Smooth muscle cell (in vitro differentiated cells): ENCODE data around the gene ZNF836. TPM values are rescaled to one million over a fixed set of nuclear protein-coding genes. Genes with fewer than 3 reads are reported as not detected.
A peak's percentile ranks its signal among the peaks of the same experiment; 100 is the strongest.

Source experiments
- DNase-seq: peaks from one replicate; lab custom pipeline; 2025; ENCODE audit not compliant: unreplicated experiment; lab: John Stamatoyannopoulos, UW
- H2AFZ ChIP-seq: fragments of 200-600 bp; sonication (generic); 2 replicates; pipeline ENCODE4 v1.6.0; 2016; ENCODE audit warnings: antibody characterized with exemption, low read depth, mild to moderate bottlenecking
- H3F3A ChIP-seq: fragments of 200-600 bp; sonication (generic); 2 replicates; pipeline ENCODE4 v1.6.0; 2017; ENCODE audit warnings: antibody characterized with exemption, low read depth
- H3K27ac ChIP-seq: fragments of 200-600 bp; sonication (generic); 2 replicates; pipeline ENCODE4 v1.5.1; 2016; ENCODE audit warnings: low read depth, mild to moderate bottlenecking
- H3K27me3 ChIP-seq: fragments of 200-600 bp; sonication (generic); 2 replicates; pipeline ENCODE4 v1.6.1; 2016; ENCODE audit warnings: low read depth, mild to moderate bottlenecking
- H3K36me3 ChIP-seq: fragments of 200-600 bp; sonication (generic); 2 replicates; pipeline ENCODE4 v1.5.1; 2016; ENCODE audit warnings: low read depth
- H3K4me1 ChIP-seq: fragments of 200-600 bp; sonication (generic); 2 replicates; pipeline ENCODE4 v1.5.1; 2016; ENCODE audit warnings: low read depth
- H3K4me2 ChIP-seq: fragments of 200-600 bp; sonication (generic); 2 replicates; pipeline ENCODE4 v1.6.0; 2016; ENCODE audit warnings: mild to moderate bottlenecking
- H3K4me3 ChIP-seq: fragments of 200-600 bp; sonication (generic); 2 replicates; pipeline ENCODE4 v1.5.1; 2016; ENCODE audit warnings: mild to moderate bottlenecking
- H3K79me2 ChIP-seq: fragments of 200-600 bp; sonication (generic); 2 replicates; pipeline ENCODE4 v1.6.0; 2016; ENCODE audit warnings: low read depth, mild to moderate bottlenecking
- H3K9ac ChIP-seq: fragments of 200-600 bp; sonication (generic); 2 replicates; pipeline ENCODE4 v1.6.0; 2016; ENCODE audit warnings: low read depth
- H3K9me3 ChIP-seq: fragments of 200-600 bp; sonication (generic); replicated peaks from 2 replicates; pipeline ENCODE4 v1.5.1; 2016; ENCODE audit warnings: low read depth
- H4K20me1 ChIP-seq: fragments of 200-600 bp; sonication (generic); 2 replicates; pipeline ENCODE4 v1.6.0; 2016; ENCODE audit warnings: low read depth
- WGBS: methylation state at CpG from one replicate; pipeline ENCODE4 v1.1.7; 2016; ENCODE audit warnings: low lambda C conversion rate; 5-methylcytosine and 5-hydroxymethylcytosine counted together
- polyA plus RNA-seq: library from polyadenylated mRNA; unstranded; fragments of >200 nt; fragmentation: Nextera tagmentation; extraction: Ambion mirVana; gene quantifications from 2 replicates; pipeline ENCODE4 v1.2.1, GENCODE V29; 2016
- total RNA-seq: library from RNA; depleted of rRNA; stranded (reverse); fragments of >200 nt; gene quantifications from 2 replicates; pipeline ENCODE4 v1.2.3, GENCODE V29; 2014
- TF ChIP-seq, protein P1 (sequence below): fragments of 200-600 bp; sonication (generic); IDR thresholded peaks from 2 replicates; pipeline ENCODE4 v1.5.1; 2017; ENCODE audit warnings: borderline replicate concordance, mild to moderate bottlenecking, antibody characterized with exemption; ENCODE audit not compliant: insufficient read depth, poor library complexity, severe bottlenecking

The ZNF836 gene
- total and polyA plus RNA-seq, 2 experiments from 2014 or later, result 3.3 to 5.7 TPM

DNA sequence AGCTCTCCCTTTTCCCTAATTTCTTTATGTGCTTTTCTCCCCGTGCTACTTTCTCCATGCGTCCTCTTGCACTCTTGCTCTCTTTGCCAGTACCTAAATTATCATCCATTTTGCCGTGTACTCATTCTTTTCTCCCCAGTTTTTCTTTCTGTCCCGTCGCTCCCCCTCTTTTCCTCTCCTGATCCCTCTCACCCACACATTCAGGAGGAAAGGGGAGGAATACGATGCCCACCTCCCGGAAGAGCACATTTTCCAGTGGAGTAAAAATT lies 32.5 kb downstream of the ZNF836 start:
- peaks cover 4% of the 10 kb centered on the region for H3F3A ChIP-seq
- no peak for DNase-seq

DNA sequence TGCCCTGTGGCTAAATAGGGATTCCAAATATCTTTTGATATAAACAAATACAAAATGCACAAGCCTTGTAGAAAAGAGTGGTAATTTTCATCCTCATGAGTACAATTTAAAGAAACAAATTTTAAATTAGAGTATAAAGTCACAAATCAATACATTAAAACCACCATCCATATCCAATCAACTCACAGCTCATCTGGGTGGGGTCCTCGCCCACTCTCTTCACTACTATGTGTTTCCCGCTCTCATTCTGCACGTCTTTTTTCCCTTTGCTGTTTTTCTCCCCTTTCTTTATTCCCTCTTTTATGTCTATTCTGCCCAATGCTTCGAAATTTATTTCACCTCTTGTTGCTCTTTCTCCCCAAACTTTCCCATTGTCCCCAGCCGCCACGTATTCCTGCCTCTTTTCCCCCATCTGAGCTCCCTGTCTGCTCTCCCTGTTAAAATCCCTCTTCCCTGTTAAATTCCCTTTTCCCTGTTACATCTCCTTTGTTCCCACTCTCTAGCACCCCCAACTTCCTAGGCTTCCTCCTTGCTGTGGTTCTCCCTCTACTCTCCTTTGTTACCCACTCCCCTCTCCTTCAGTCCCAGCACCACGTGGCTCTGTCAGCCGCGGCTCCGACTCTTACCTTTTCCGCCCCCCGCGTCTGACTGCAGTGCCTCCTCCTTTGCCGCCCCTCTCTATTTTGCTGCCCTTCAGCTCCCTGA lies 33.0 kb downstream of the ZNF836 start:
- H3K4me1 ChIP-seq, result peaks cover 11% of the 10 kb centered on the region
- TF ChIP-seq, protein P1, sequence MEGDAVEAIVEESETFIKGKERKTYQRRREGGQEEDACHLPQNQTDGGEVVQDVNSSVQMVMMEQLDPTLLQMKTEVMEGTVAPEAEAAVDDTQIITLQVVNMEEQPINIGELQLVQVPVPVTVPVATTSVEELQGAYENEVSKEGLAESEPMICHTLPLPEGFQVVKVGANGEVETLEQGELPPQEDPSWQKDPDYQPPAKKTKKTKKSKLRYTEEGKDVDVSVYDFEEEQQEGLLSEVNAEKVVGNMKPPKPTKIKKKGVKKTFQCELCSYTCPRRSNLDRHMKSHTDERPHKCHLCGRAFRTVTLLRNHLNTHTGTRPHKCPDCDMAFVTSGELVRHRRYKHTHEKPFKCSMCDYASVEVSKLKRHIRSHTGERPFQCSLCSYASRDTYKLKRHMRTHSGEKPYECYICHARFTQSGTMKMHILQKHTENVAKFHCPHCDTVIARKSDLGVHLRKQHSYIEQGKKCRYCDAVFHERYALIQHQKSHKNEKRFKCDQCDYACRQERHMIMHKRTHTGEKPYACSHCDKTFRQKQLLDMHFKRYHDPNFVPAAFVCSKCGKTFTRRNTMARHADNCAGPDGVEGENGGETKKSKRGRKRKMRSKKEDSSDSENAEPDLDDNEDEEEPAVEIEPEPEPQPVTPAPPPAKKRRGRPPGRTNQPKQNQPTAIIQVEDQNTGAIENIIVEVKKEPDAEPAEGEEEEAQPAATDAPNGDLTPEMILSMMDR, result no peak
- H3K9ac ChIP-seq, result peak overlapping the region; percentile 87
- peaks cover 18% of the 10 kb centered on the region for H3K36me3 ChIP-seq
- peak overlapping the region; percentile 95 for H2AFZ ChIP-seq
- no peaks in the 10 kb centered on the region for H4K20me1 ChIP-seq
- H3K9me3 ChIP-seq, result peaks cover 7% of the 10 kb centered on the region
- peaks cover 51% of the 10 kb centered on the region for H3K79me2 ChIP-seq
- 16% methylated on average over 14 of the region's 14 CpGs for WGBS
- H3K27ac ChIP-seq, result peak overlapping the region; percentile 85
- H3K4me3 ChIP-seq, result peak overlapping the region; percentile 88
- peak; percentile 4 for DNase-seq
- H3K27me3 ChIP-seq, result no peaks in the 10 kb centered on the region
- peaks cover 4% of the 10 kb centered on the region for H3F3A ChIP-seq
- peak overlapping the region; percentile 97 for H3K4me2 ChIP-seq

More for the DNA sequence above, 32.5 kb downstream of the ZNF836 start:
- Histone ChIP-seq H3K9ac (peak overlapping the region; percentile 87), H3K9me3 (peaks cover 5% of the 10 kb centered on the region), H2AFZ (peak overlapping the region; percentile 95), H3K4me2 (peak overlapping the region; percentile 97), H3K4me3 (peak overlapping the region; percentile 88), H3K79me2 (peaks cover 46% of the 10 kb centered on the region), H3K27ac (peak overlapping the region; percentile 85), H3K27me3 (no peaks in the 10 kb centered on the region), H3K36me3 (peaks cover 15% of the 10 kb centered on the region), H4K20me1 (no peaks in the 10 kb centered on the region), H3K4me1 (peaks cover 11% of the 10 kb centered on the region)
- TF ChIP-seq, protein P1, result no peak
- WGBS, result 3% methylated on average over 7 of the region's 7 CpGs

DNA sequence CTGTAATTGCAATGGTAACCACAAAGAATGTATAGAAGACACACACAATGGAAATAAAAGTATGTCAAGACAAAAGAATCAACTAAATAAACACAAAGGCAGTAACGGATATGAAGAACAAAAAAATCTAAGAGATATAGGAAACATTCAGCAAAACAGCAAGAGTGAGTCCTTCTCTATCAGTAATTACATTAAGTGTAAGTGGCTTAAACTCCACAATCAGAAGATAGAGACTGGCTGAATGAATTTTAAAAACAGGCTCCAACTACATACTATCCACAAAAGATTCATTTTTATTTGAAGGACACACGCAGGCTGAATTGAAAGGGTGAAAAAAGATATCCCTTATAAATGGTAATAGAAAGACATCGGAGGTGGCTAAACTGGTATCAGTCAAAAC lies 51.1 kb downstream of the ZNF836 start:
- no peak overlapping the region for H3K4me2 ChIP-seq
- H3K4me3 ChIP-seq, result no peak overlapping the region
- 95% methylated on average over 3 of the region's 3 CpGs for WGBS
- peaks cover 97% of the 10 kb centered on the region for H3K9me3 ChIP-seq
- H3F3A ChIP-seq, result no peaks in the 10 kb centered on the region
- H4K20me1 ChIP-seq, result no peaks in the 10 kb centered on the region
- H3K9ac ChIP-seq, result no peak overlapping the region
- H3K36me3 ChIP-seq, result peaks cover 100% of the 10 kb centered on the region
- H3K79me2 ChIP-seq, result peaks cover 6% of the 10 kb centered on the region
- no peaks in the 10 kb centered on the region for H3K27me3 ChIP-seq
- TF ChIP-seq, protein P1, result no peak
- DNase-seq, result no peak
- no peak overlapping the region for H3K27ac ChIP-seq
- H3K4me1 ChIP-seq, result no peaks in the 10 kb centered on the region
- H2AFZ ChIP-seq, result no peak overlapping the region

DNA sequence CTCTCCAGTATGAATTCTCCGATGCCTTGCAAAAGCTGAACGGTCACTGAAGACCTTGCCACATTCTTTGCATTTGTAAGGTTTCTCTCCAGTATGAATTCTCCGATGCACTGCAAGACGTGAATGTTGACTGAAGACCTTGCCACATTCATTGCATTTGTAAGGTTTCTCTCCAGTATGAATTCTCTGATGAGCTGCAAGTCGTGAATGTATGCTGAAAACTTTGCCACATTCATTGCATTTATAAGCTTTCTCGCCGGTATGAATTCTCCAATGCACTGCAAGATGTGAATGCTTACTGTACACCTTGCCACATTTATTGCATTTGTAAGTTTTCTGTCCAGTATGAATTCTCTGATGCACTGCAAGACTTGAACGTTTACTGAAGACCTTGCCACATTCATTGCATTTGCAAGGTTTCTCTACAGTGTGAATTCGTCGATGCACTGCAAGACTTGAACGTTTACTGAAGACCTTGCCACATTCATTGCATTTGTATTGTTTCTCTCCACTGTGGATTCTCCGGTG lies 55.8 kb downstream of the ZNF836 start:
- Histone ChIP-seq H3K9ac (no peak overlapping the region), H3K79me2 (no peaks in the 10 kb centered on the region), H3F3A (no peaks in the 10 kb centered on the region), H4K20me1 (no peaks in the 10 kb centered on the region), H3K4me1 (no peaks in the 10 kb centered on the region), H2AFZ (no peak overlapping the region), H3K27ac (no peak overlapping the region), H3K36me3 (peaks cover 67% of the 10 kb centered on the region), H3K27me3 (no peaks in the 10 kb centered on the region), H3K4me3 (peak overlapping the region; percentile 2), H3K9me3 (peaks cover 87% of the 10 kb centered on the region), H3K4me2 (no peak overlapping the region)
- TF ChIP-seq, protein P1, result no peak
- 96% methylated on average over 12 of the region's 12 CpGs for WGBS
- DNase-seq, result no peak
